ENCODE data around the gene CFAP97D1.

DNA sequence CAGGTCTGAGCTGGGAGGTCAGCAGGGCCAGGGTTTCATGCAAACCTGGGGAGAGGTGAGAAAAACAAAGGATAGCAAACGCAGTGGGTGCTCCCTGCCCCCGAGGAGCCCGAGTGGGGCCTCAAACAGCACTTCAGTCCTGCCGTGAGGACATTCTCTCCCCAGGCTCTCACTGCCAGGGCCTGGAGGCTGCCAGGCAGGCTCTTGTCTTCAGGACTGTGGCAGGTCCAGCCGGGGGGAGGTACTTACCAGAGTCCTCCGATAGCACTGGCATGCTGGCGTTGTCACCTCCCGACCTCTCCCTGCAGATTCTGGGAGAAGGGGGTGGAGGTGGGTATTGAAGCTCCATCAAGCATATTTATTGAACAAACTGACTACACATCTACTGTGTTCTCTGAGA is 51.4 kb downstream of the CFAP97D1 start:
- TF ChIP-seq, protein P1, sequence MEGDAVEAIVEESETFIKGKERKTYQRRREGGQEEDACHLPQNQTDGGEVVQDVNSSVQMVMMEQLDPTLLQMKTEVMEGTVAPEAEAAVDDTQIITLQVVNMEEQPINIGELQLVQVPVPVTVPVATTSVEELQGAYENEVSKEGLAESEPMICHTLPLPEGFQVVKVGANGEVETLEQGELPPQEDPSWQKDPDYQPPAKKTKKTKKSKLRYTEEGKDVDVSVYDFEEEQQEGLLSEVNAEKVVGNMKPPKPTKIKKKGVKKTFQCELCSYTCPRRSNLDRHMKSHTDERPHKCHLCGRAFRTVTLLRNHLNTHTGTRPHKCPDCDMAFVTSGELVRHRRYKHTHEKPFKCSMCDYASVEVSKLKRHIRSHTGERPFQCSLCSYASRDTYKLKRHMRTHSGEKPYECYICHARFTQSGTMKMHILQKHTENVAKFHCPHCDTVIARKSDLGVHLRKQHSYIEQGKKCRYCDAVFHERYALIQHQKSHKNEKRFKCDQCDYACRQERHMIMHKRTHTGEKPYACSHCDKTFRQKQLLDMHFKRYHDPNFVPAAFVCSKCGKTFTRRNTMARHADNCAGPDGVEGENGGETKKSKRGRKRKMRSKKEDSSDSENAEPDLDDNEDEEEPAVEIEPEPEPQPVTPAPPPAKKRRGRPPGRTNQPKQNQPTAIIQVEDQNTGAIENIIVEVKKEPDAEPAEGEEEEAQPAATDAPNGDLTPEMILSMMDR (IDR thresholded peaks at IDR 0.05) = no peak
- TF ChIP-seq EP300 (IDR thresholded peaks at IDR 0.05) (no peak), POLR2A (IDR thresholded peaks at IDR 0.05) (no peak)
